ENCODE measurements around the gene NUDT16L1. TPM values are rescaled to one million over a fixed set of nuclear protein-coding genes. Genes with fewer than 3 reads are reported as not detected.
A peak's percentile ranks its signal among the peaks of the same experiment; 100 is the strongest.

The NUDT16L1 gene
- total and polyA plus RNA-seq, 2 of the 13 experiments (the other 11 are each of a cell fraction or from before 2014, with no cell fraction given), result 28.0 to 40.5 TPM

GRCh38 chr16:4675864-4676786 is 17.2 kb upstream of the NUDT16L1 start (continued):
- no peak for TF ChIP-seq ZUFSP (CRISPR knock-in tag; IDR thresholded peaks at IDR 0.05; ENCODE audit: borderline replicate concordance)
- no peak for TF ChIP-seq MEF2D (CRISPR knock-in tag; IDR thresholded peaks at IDR 0.05)
- TF ChIP-seq ZNF776 (CRISPR knock-in tag; IDR thresholded peaks at IDR 0.05), result no peak
- no peak for TF ChIP-seq ZFP90 (CRISPR knock-in tag; IDR thresholded peaks at IDR 0.05; ENCODE audit: borderline replicate concordance)
- peak; percentile 59 for TF ChIP-seq RARA (CRISPR knock-in tag; IDR thresholded peaks at IDR 0.05)
- 0 out of 2 replicates have a peak, but pooled peaks have one; percentile 26 for TF ChIP-seq ZNF770 (CRISPR knock-in tag; IDR thresholded peaks at IDR 0.05)
- TF ChIP-seq HNF1B (CRISPR knock-in tag; IDR thresholded peaks at IDR 0.05), result peak; percentile 55; the same call in 1 of the 2 replicates
- TF ChIP-seq JDP2 (CRISPR knock-in tag; IDR thresholded peaks at IDR 0.05; ENCODE audit: borderline replicate concordance), result no peak
- no peak; the same call in 1 of the 2 replicates for TF ChIP-seq GABPB1 (CRISPR knock-in tag; IDR thresholded peaks at IDR 0.05)
- TF ChIP-seq ZNF124 (CRISPR knock-in tag; IDR thresholded peaks at IDR 0.05), result no peak
- peak; percentile 68 for TF ChIP-seq AGO2 (optimal IDR thresholded peaks at IDR 0.05; ENCODE audit: low read depth, low read length)
- TF ChIP-seq ZFX (CRISPR knock-in tag; IDR thresholded peaks at IDR 0.05; ENCODE audit: low read depth), result peak; percentile 31; the same call in 1 of the 2 replicates
- peak; percentile 27; the same call in 1 of the 2 replicates for TF ChIP-seq HBP1 (CRISPR knock-in tag; IDR thresholded peaks at IDR 0.05; ENCODE audit: low read depth)
- TF ChIP-seq ZNF142 (CRISPR knock-in tag; IDR thresholded peaks at IDR 0.05), result no peak

All from HepG2 (cell line).